Epithelial cell of esophagus (primary cell): ENCODE data around the gene NTNG1.

Experiments
- DNase-seq: peaks from one replicate; pipeline ENCODE4 v3.0.0; 2010; ENCODE audit warnings: low read depth
- H3K4me3 ChIP-seq: 2 replicates; pipeline ENCODE4 v1.5.1; 2011; ENCODE audit warnings: mild to moderate bottlenecking, low read length, control low read depth
- TF ChIP-seq, protein P1 (sequence below): IDR thresholded peaks from 2 replicates; pipeline ENCODE4 v1.5.1; 2011; ENCODE audit warnings: low read depth, mild to moderate bottlenecking, low read length, control low read depth, inconsistent platforms; ENCODE audit not compliant: insufficient read depth; ENCODE audit errors: missing control alignments

NTNG1 gene

DNA sequence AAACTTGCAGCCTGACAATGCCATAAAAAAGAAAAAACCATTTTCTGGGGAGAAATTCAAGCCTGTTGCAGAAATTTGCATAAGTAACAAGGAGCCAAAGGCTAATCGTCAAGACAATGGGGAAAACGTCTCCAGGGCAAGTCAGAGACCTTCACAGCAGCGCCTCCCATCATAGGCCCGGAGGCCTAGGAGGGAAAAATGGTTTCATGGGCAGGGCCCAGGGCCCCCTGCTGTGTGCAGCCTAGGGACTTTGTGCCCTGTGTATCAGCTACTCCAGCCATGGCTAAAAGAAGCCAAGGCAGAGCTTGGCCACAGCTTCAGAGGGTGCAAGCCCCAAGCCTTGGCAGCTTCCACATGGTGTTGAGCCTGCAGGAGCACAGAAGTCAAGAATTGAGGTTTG, 369.5 kb downstream of the NTNG1 start:
- DNase-seq = no peak
- H3K4me3 ChIP-seq = no peak overlapping the region
- TF ChIP-seq, protein P1, sequence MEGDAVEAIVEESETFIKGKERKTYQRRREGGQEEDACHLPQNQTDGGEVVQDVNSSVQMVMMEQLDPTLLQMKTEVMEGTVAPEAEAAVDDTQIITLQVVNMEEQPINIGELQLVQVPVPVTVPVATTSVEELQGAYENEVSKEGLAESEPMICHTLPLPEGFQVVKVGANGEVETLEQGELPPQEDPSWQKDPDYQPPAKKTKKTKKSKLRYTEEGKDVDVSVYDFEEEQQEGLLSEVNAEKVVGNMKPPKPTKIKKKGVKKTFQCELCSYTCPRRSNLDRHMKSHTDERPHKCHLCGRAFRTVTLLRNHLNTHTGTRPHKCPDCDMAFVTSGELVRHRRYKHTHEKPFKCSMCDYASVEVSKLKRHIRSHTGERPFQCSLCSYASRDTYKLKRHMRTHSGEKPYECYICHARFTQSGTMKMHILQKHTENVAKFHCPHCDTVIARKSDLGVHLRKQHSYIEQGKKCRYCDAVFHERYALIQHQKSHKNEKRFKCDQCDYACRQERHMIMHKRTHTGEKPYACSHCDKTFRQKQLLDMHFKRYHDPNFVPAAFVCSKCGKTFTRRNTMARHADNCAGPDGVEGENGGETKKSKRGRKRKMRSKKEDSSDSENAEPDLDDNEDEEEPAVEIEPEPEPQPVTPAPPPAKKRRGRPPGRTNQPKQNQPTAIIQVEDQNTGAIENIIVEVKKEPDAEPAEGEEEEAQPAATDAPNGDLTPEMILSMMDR = no peak

DNA sequence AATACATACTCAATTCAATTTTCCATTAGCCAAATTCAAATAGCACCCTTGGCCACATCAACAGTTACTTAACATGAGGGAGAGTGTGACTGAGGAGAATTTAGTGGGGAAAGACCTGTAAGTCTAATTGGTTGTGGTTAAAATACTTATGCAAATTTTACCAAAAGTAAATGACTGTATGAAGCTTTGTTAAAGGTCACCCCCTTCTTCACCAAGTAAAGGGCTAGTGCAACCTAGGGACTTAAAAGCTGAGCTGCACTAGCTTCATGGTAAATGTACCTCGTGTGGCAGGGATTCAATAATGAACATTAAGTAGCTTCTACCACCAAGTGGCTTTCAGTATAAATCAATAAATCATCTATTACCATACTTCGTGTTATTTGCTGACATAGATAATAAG, 372.0 kb downstream of the NTNG1 start:
- DNase-seq = no peak
- TF ChIP-seq, protein P1 = no peak

DNA sequence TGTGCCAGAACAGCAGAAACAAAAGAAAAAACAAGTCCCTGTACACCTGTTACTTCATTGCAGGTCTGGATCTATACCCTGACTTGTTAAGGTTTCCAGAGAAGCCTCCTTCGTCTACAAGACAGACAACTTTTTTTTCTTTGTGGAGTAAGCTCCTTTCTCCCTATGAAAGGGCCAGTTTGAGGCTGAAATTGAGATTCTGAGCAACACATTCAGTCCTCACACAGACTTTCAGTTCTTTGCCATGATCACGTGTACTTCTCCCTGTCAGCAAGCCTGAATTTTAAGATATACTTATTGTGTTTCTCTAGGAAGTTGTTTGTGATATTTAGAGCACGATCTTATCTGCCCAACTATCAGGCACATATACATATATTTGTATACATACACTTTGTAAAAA, 374.0 kb downstream of the NTNG1 start:
- no peak for DNase-seq
- TF ChIP-seq, protein P1 = no peak
- H3K4me3 ChIP-seq = no peak overlapping the region

More for the DNA sequence above, 372.0 kb downstream of the NTNG1 start:
- H3K4me3 ChIP-seq = no peak overlapping the region

DNA sequence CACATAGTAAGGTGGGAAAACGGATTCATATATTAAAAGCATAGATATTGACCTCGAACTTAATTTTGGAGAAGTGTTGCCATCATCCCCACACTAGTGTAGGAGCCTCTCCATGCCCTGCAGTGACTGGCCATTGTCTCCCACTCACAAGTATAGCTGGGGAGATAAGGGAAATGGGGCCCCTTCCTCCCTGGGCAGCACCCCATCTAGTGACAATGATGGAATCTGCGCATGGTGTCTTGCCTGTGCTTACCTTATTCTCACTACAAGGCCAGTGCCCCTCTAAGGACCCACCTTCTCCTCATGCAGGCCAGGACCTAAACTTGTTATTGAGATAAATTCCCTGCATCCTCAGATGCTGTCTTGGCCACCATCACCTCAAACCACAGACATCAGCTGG, 374.9 kb downstream of the NTNG1 start:
- TF ChIP-seq, protein P1 = no peak
- H3K4me3 ChIP-seq = no peak overlapping the region
- no peak for DNase-seq

DNA sequence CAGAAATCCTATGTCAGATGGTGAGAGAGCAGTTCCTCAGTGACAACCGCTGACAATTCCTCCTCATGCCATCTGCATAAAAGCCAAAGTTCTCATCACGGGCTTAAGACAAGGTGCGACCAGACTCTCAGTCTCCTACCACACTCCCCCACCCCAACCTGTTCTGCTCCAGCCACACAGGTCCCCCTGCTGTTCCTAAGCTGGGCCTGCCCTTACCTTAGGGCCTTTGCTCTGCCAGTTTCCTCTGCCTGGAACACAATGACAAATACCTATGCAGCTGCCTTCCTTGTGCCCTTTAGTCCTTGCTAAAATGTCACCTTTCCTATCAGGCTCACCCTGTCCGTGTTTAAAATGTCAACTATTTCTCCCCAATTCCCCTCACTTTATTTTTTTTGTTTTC, 382.2 kb downstream of the NTNG1 start:
- no peak for DNase-seq
- no peak overlapping the region for H3K4me3 ChIP-seq
- TF ChIP-seq, protein P1 = no peak

DNA sequence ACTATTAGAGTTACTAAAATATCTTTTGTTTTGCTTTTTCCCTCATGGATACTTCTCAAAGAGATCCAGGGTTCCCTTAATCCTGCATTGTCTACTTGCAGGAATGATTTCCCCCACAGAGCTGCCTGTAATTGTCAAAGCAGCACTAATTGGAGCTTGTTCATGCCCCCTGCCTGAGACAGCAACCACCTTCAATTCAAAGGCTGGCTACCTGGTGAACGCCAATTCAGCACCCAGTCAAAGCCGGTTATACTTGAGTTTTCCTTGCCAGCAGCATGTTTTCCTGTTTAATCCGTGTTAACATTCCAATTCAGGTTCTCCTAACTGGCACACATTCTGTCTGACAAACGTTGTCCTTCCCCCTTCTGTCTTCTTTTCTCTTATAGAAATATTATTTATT, 382.9 kb downstream of the NTNG1 start:
- no peak for DNase-seq
- TF ChIP-seq, protein P1 = no peak
- H3K4me3 ChIP-seq = no peak overlapping the region

DNA sequence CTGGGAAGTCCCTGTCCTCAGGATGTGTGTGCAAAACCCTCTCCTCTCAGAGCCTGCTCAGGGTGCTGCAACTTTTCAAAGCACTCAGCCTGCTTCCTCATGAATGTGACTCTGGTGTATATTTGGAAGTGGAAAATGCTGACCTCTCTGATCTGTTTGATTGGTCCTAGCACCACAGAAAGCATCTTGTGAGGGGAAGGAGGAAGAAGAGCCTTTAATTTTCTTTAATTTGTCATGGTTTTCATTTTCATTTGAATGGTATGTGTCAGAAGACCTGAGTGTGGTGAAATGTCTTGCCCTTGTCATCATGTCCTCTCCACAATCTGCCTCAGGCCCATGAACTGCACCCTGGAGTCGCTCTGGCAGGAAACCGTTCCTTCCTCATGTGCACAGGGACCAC, 383.5 kb downstream of the NTNG1 start:
- no peak overlapping the region for H3K4me3 ChIP-seq
- no peak for DNase-seq

More for the DNA sequence above, 383.5 kb downstream of the NTNG1 start:
- TF ChIP-seq, protein P1 = no peak
